ENCODE measurements around the gene TTLL5.

The TTLL5 gene

DNA sequence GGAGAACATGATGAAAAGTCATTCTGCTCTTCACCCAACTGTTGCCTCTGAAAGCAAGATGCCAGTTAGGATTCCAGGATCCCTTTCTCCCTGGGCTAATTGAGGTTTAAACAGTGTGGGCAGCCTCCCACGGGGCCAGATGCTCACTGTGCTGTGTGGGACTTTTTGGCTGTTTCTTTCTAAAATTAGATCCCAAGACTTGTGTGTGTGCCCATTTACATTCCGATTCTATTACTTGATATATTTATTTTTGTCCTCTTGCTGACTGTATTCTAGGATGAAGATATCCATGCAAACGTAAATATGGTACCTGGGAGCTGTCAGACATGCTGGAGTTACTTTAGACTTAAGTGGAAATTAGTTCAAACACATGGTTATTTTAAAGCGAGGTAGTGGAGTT is 330.7 kb downstream of the TTLL5 start:
- no peak for DNase-seq (ENCODE audit: low spot score)

DNA sequence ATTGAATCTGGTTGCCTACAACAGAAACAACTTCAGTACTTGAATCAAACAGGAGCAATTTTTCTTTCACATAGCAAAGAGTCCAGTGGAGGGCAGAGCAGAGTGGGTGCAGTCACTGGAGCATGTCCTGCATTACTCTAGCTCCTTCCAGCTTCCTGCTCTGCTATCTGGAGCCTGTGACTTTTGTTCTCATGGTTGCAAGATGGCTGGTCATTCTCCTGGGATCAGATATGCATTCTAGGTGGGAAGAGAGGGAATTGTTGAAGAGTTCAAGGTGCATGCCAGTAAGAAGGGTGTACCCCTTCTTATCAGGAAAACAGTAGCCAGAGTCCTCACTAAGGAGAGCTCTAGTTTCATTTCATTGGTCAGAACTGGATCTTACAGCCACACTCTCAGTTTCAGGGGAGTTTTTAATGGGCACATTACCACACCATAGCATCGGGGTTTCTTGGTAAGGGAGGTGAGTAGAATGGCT is 332.6 kb downstream of the TTLL5 start:
- DNase-seq (ENCODE audit: low spot score) = no peak

DNA sequence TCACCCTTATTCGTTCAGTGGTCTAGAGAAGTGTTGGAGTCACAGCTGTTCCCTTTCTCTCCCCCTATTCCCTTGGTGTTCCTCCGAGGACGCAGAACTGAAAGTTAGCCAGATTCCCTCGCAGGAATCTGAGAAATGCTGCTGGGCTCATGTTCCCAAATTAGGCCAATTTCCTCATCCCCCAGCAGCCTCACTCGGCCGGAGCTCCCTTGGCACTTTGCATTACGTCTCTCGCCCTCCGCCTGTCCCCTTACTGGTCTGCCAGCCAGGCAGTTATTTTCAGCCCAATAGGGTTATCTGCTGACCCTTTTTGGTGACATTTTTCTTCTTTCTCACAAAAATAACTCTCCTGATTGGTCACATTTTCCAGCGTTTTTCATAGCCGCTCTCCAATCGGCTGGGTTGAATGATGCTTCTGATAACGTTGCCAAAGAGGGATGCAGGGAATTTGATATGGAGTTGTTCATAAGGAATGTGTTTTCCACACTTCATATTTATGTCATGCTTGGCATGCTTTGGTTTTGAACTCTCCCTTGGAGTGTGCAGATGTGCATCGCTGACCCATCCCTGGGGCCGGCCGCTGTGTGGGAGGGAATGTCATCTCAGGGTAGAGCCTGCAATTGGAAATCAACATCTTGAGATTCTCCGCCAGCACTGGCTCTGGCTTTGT is 334.5 kb downstream of the TTLL5 start:
- DNase-seq (ENCODE audit: low spot score) = no peak

DNA sequence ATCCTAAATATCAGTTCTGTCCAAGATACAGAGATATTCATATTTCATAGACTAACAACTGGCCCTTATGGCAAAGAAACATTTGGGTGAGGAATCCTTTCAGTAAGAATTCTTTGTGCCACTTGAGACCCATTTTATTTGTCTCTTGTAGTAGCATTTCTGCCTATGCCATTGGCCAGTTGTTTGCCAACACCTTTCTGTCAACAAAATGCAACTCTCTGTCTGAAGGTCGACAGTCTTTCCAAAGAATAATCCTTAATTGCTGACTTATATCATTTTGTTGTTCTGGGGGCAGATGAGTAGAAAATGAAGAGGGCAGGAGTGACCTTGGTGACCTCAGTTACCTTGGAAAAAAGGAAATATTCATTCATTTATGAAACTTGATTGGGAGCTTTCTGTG is 335.4 kb downstream of the TTLL5 start:
- no peak for DNase-seq (ENCODE audit: low spot score)

DNA sequence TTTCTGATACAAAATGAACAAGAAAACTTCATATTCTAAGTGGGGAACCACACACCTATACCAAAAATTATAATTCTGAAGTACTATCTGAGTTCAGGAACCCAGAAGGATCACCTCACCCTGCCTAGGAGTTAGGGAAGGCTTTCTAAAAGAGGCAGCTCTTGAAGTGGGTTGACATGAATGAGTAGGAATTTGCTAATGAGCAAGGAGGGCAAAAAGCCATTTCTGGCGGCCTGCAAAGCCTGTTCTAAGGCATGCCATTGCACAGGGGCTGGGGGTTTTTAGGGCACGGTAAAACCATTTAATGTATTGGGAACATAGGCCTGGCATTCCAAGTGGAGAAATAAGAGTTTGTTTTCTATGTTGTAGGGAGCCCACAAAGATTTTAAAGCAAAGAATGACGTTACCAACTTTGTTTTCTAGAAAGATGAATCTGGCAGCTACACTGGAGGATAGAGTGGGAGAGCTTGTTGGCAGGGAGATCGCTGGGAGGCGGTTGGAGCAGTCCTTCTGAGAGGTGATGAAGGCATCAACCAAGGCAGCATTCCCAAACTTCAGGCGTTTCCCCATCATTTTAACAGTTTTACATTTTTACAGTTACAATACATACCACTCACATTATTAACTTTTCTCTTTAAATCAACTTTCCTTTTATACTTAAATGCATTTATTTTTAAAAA is 338.6 kb downstream of the TTLL5 start:
- no peak for DNase-seq (ENCODE audit: low spot score)

DNA sequence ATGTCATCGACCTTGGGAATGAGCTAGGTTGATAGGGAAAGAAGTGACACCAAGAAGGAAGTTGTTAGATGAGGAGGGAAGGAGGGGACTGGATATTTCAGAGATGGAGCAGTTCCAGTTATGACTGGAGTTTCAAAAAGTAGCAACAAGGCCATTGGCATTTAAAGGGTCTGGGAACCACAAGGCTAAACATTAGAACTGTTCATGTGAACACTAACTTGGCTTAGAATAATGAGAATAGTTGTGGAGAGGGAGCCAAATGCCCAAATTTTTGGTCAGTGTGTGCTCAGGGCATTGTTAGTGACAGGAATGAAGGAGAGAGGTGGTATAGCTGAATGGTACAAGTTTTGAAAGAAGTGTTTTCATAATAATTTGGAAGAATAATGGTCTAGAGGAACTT is 341.3 kb downstream of the TTLL5 start:
- DNase-seq (ENCODE audit: low spot score) = no peak
